Umbilical cord (tissue), 2 donors: ENCODE measurements around the gene ANKRD52. TPM values are rescaled to one million over a fixed set of nuclear protein-coding genes. Genes with fewer than 3 reads are reported as not detected.
"Not testable (repeated sequence)": the region's sequence is repeated elsewhere in the genome, so short reads cannot be mapped to it uniquely, and the experiment has no call there.

Experiments
- DNase-seq: peaks from one replicate; pipeline ENCODE4 v3.0.0-alpha.2; 2015; ENCODE audit warnings: low spot score
- total RNA-seq: library from RNA; depleted of rRNA; stranded (reverse); fragments of >200 nt; gene quantifications from one replicate; pipeline ENCODE4 v1.2.3, GENCODE V29; 2014; ENCODE audit warnings: low replicate concordance; ENCODE audit not compliant: insufficient read depth

The ANKRD52 gene
- total RNA-seq, 1 donor from 2014 or later: 5.1 TPM

- DNase-seq: not testable (repeated sequence)
Measured at GRCh38 chr12:56272468-56272867, 14.3 kb upstream of the ANKRD52 start.

- DNase-seq: peak; percentile 20
Measured at GRCh38 chr12:56271031-56271430, 12.8 kb upstream of the ANKRD52 start.

GRCh38 chr12:56267443-56268071 is 9.4 kb upstream of the ANKRD52 start:
- DNase-seq: no peak

- DNase-seq: peak; percentile 95
Measured at GRCh38 chr12:56266693-56267442, 8.7 kb upstream of the ANKRD52 start, which contains the start of gene COQ10A. COQ10A (plus strand) TSS chr12:56266942; CDS start chr12:56267119, 177 bp downstream.

- DNase-seq: not testable (repeated sequence)
Measured at GRCh38 chr12:56266068-56266692, 8.0 kb upstream of the ANKRD52 start.

- DNase-seq: not testable (repeated sequence)
Measured at GRCh38 chr12:56262955-56263354, 4.8 kb upstream of the ANKRD52 start.

GRCh38 chr12:56261503-56262232 is 3.5 kb upstream of the ANKRD52 start:
- DNase-seq: peak; percentile 47

GRCh38 chr12:56260921-56261320 is 2.7 kb upstream of the ANKRD52 start:
- DNase-seq: no peak

GRCh38 chr12:56260380-56260779 is 2.2 kb upstream of the ANKRD52 start:
- DNase-seq: no peak

- no peak for DNase-seq
Measured at GRCh38 chr12:56258820-56259183, 618 bp upstream of the ANKRD52 start.

- DNase-seq: peak; percentile 22
Measured at GRCh38 chr12:56257491-56258067, 605 bp downstream of the ANKRD52 start.

- no peak for DNase-seq
Measured at GRCh38 chr12:56257071-56257470, 1.1 kb downstream of the ANKRD52 start.

GRCh38 chr12:56256326-56256960 is 1.7 kb downstream of the ANKRD52 start:
- DNase-seq: no peak

- DNase-seq: no peak
Measured at GRCh38 chr12:56255671-56256070, 2.5 kb downstream of the ANKRD52 start.

- no peak for DNase-seq
Measured at GRCh38 chr12:56253091-56253490, 5.1 kb downstream of the ANKRD52 start.

- DNase-seq: no peak
Measured at GRCh38 chr12:56252649-56253048, 5.5 kb downstream of the ANKRD52 start.

GRCh38 chr12:56248711-56249110 is 9.5 kb downstream of the ANKRD52 start:
- no peak for DNase-seq

- no peak for DNase-seq
Measured at GRCh38 chr12:56247923-56248322, 10.3 kb downstream of the ANKRD52 start.

- DNase-seq: no peak
Measured at GRCh38 chr12:56244494-56244893, 13.7 kb downstream of the ANKRD52 start.

- DNase-seq: no peak
Measured at GRCh38 chr12:56243731-56244181, 14.4 kb downstream of the ANKRD52 start.

GRCh38 chr12:56242986-56243385 is 15.2 kb downstream of the ANKRD52 start:
- DNase-seq: no peak
